CD14-positive monocyte (primary cell): ENCODE data around the gene ARL13B. TPM values are rescaled to one million over a fixed set of nuclear protein-coding genes. Genes with fewer than 3 reads are reported as not detected.

Experiments used
- DNase-seq, 3 donors: peaks; one replicate each; pipeline ENCODE4 v3.0.0-alpha.2; 2011 to 2022
- H2AFZ ChIP-seq: 2 replicates; pipeline ENCODE4 v1.6.0; 2012; ENCODE audit warnings: mild to moderate bottlenecking, low read depth, low read length, inconsistent platforms; ENCODE audit not compliant: insufficient read depth, poor library complexity, severe bottlenecking
- H3K27ac ChIP-seq, 2 donors: 1 replicate in 1 of 2; 2 replicates in 1 of 2; pipeline ENCODE4 v1.5.1; 2012 to 2013; ENCODE audit warnings: low read length in 2 of 2, control low read depth in 1 of 2, inconsistent platforms in 1 of 2, low read depth in 1 of 2, mild to moderate bottlenecking in 1 of 2
- H3K27me3 ChIP-seq, 2 donors: one replicate each; pipeline versions ENCODE4 v1.6.0 to v1.6.1; 2011 to 2013; ENCODE audit warnings: low read length in 2 of 2; ENCODE audit not compliant: control insufficient read depth in 2 of 2, insufficient read depth in 2 of 2
- H3K36me3 ChIP-seq, 2 donors: replicated peaks in 1 of 2; 1 replicate in 1 of 2; 2 replicates in 1 of 2; pipeline versions ENCODE4 v1.5.1 to v1.6.1; 2012 to 2013; ENCODE audit warnings: low read length in 2 of 2, control low read depth in 1 of 2, inconsistent platforms in 1 of 2, mild to moderate bottlenecking in 1 of 2; ENCODE audit not compliant: insufficient read depth in 2 of 2, control insufficient read depth in 1 of 2
- H3K4me1 ChIP-seq, 2 donors: 1 replicate in 1 of 2; 2 replicates in 1 of 2; pipeline versions ENCODE4 v1.5.1 to v1.6.1; 2012 to 2013; ENCODE audit warnings: low read length in 2 of 2, control low read depth in 1 of 2, inconsistent platforms in 1 of 2, mild to moderate bottlenecking in 1 of 2, moderate library complexity in 1 of 2; ENCODE audit not compliant: insufficient read depth in 2 of 2, control insufficient read depth in 1 of 2
- H3K4me2 ChIP-seq: replicated peaks from 2 replicates; pipeline ENCODE3; 2012; ENCODE audit warnings: low read length, moderate library complexity, mild to moderate bottlenecking; ENCODE audit not compliant: poor library complexity, severe bottlenecking; ENCODE audit errors: extremely low read depth
- H3K4me3 ChIP-seq, 3 experiments: fragments of 200-600 bp in 1 of 3; sonication (generic) in 1 of 3; replicated peaks in 1 of 3; 1 replicate in 2 of 3; 2 replicates in 1 of 3; pipeline ENCODE4 v1.5.1; 2011 to 2013; ENCODE audit warnings: low read length in 3 of 3, mild to moderate bottlenecking in 3 of 3, control low read depth in 2 of 3, low read depth in 2 of 3, inconsistent platforms in 1 of 3, moderate library complexity in 1 of 3
- H3K79me2 ChIP-seq: 2 replicates; pipeline ENCODE4 v1.6.0; 2012; ENCODE audit warnings: mild to moderate bottlenecking, control low read depth, inconsistent platforms, low read length, moderate library complexity; ENCODE audit not compliant: insufficient read depth
- H3K9ac ChIP-seq: 2 replicates; pipeline ENCODE4 v1.6.0; 2017; ENCODE audit warnings: low read length, mild to moderate bottlenecking; ENCODE audit not compliant: insufficient read depth, poor library complexity, severe bottlenecking
- H3K9me3 ChIP-seq, 2 donors: replicated peaks in 1 of 2; 1 replicate in 1 of 2; 2 replicates in 1 of 2; pipeline versions ENCODE4 v1.5.1 to v1.6.1; 2012 to 2013; ENCODE audit warnings: low read length in 2 of 2, control low read depth in 1 of 2; ENCODE audit not compliant: control insufficient read depth in 1 of 2, insufficient read depth in 1 of 2
- H4K20me1 ChIP-seq: 2 replicates; pipeline ENCODE4 v1.6.0; 2012; ENCODE audit warnings: mild to moderate bottlenecking, low read length, control low read depth, moderate library complexity; ENCODE audit not compliant: insufficient read depth
- H3K27ac Mint-ChIP-seq, 7 donors: one replicate each; pipeline ENCODE4 v1.8.0; 2020; ENCODE audit warnings: mild to moderate bottlenecking in 7 of 7, mixed read lengths in 7 of 7, moderate library complexity in 6 of 7, inconsistent platforms in 2 of 7
- H3K27me3 Mint-ChIP-seq, 3 donors: one replicate each; pipeline ENCODE4 v1.8.0; 2021 to 2022; ENCODE audit warnings: low read depth in 3 of 3, mild to moderate bottlenecking in 3 of 3, mixed read lengths in 3 of 3, moderate library complexity in 3 of 3, inconsistent platforms in 1 of 3
- H3K36me3 Mint-ChIP-seq, 2 donors: one replicate each; pipeline ENCODE4 v1.8.0; 2020; ENCODE audit warnings: mixed read lengths in 2 of 2, inconsistent platforms in 1 of 2, mild to moderate bottlenecking in 1 of 2
- H3K4me1 Mint-ChIP-seq: one replicate; pipeline ENCODE4 v1.8.0; 2020; ENCODE audit warnings: mild to moderate bottlenecking, mixed read lengths
- H3K4me3 Mint-ChIP-seq, 2 donors: one replicate each; pipeline ENCODE4 v1.8.0; 2020; ENCODE audit warnings: mild to moderate bottlenecking in 2 of 2, mixed read lengths in 2 of 2, moderate library complexity in 1 of 2
- H3K9me3 Mint-ChIP-seq, 7 donors: one replicate each; pipeline ENCODE4 v1.8.0; 2020 to 2022; ENCODE audit warnings: mixed read lengths in 7 of 7, mild to moderate bottlenecking in 6 of 7, moderate library complexity in 6 of 7, inconsistent platforms in 2 of 7
- WGBS: methylation state at CpG from one replicate; pipeline ENCODE4 v1.1.5; 2013; ENCODE audit warnings: missing lambda C conversion rate; ENCODE audit not compliant: insufficient coverage; 5-methylcytosine and 5-hydroxymethylcytosine counted together
- intact Hi-C, 2 donors: fragments of 100-400 bp; cut with micrococcal nuclease; formaldehyde crosslinking; loops; one replicate each; pipeline versions ENCODE4 v1.15.0 to v1.15.1; 2023
- polyA plus RNA-seq, 3 donors: library from polyadenylated mRNA; depleted of rRNA in 1 of 3; unstranded in 2 of 3; stranded (reverse) in 1 of 3; fragments of 300-500 nt in 2 of 3; fragments of >200 nt in 1 of 3; fragmentation: Illumina TruSeq in 2 of 3; gene quantifications; 1 replicate in 2 of 3; 2 replicates in 1 of 3; pipeline ENCODE4 v1.2.3, GENCODE V29; 2012 to 2021
- TF ChIP-seq, protein P1 (sequence below): fragments of 200-600 bp; IDR thresholded peaks from one replicate; pipeline ENCODE4 v1.8.0; 2022; ENCODE audit warnings: antibody characterized with exemption, mild to moderate bottlenecking

ARL13B gene
- polyA plus RNA-seq, 3 donors = 0.97 to 3.8 (median 3.0) TPM

DNA sequence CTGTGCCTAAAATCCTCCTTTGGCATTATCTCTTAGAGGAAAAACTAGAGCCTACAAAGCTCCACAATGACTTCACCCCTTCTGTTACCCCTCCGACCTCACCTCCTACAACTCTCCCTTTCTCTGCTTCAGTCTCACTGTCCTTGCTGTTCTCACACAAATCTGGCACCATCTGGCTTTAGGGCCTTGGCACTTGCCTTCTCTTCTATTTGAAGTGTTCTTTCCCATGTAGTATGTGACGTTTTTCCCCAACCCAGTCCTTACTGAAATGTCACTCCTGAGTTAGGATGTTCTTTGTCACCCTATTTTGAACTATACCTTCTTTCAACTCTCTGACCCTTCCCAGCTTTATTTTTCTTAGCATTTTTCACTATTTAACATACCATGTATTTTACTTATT, 39.7 kb downstream of the ARL13B start:
- 86% methylated on average over 1 of the region's 2 CpGs for WGBS
- no peak overlapping the region for H3K27ac Mint-ChIP-seq
- H3K27me3 Mint-ChIP-seq = no peaks in the 10 kb centered on the region
- no peaks in the 10 kb centered on the region for H3K4me1 ChIP-seq
- peaks cover 0 to 3% of the 10 kb centered on the region in 2 donors for H3K36me3 Mint-ChIP-seq
- H3K9ac ChIP-seq = no peak overlapping the region
- TF ChIP-seq, protein P1, sequence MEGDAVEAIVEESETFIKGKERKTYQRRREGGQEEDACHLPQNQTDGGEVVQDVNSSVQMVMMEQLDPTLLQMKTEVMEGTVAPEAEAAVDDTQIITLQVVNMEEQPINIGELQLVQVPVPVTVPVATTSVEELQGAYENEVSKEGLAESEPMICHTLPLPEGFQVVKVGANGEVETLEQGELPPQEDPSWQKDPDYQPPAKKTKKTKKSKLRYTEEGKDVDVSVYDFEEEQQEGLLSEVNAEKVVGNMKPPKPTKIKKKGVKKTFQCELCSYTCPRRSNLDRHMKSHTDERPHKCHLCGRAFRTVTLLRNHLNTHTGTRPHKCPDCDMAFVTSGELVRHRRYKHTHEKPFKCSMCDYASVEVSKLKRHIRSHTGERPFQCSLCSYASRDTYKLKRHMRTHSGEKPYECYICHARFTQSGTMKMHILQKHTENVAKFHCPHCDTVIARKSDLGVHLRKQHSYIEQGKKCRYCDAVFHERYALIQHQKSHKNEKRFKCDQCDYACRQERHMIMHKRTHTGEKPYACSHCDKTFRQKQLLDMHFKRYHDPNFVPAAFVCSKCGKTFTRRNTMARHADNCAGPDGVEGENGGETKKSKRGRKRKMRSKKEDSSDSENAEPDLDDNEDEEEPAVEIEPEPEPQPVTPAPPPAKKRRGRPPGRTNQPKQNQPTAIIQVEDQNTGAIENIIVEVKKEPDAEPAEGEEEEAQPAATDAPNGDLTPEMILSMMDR = no peak
- H3K9me3 Mint-ChIP-seq = peaks cover 0 to 1% (median 0%) of the 10 kb centered on the region in 7 donors
- intact Hi-C loops = no loop called here
- no peak overlapping the region for H3K27ac ChIP-seq
- H3K79me2 ChIP-seq = no peaks in the 10 kb centered on the region
- no peak overlapping the region for H3K4me3 ChIP-seq
- no peak overlapping the region for H3K4me2 ChIP-seq
- no peaks in the 10 kb centered on the region for H3K9me3 ChIP-seq
- no peak for DNase-seq
- no peaks in the 10 kb centered on the region for H4K20me1 ChIP-seq
- H3K27me3 ChIP-seq = no peaks in the 10 kb centered on the region
- H2AFZ ChIP-seq = no peak overlapping the region
- H3K4me1 Mint-ChIP-seq = no peaks in the 10 kb centered on the region
- H3K36me3 ChIP-seq = no peaks in the 10 kb centered on the region
- H3K4me3 Mint-ChIP-seq = no peak overlapping the region

GRCh38 chr3:94020293-94020692, 40.3 kb downstream of the ARL13B start:
- Mint-ChIP-seq H3K4me1 (no peaks in the 10 kb centered on the region), H3K9me3 (peaks cover 0 to 1% (median 0%) of the 10 kb centered on the region in 7 donors), H3K27ac (no peak overlapping the region), H3K36me3 (no peaks in the 10 kb centered on the region), H3K4me3 (no peak overlapping the region), H3K27me3 (no peaks in the 10 kb centered on the region)
- intact Hi-C loops = no loop called here
- H3K9me3 ChIP-seq = no peaks in the 10 kb centered on the region
- DNase-seq = no peak
- H3K79me2 ChIP-seq = no peaks in the 10 kb centered on the region
- no peaks in the 10 kb centered on the region for H3K4me1 ChIP-seq
- no peak overlapping the region for H3K4me3 ChIP-seq
- WGBS = no CpG with 5 or more reads among the region's 3 CpGs
- no peak overlapping the region for H3K9ac ChIP-seq
- H3K27me3 ChIP-seq = no peaks in the 10 kb centered on the region
- H3K27ac ChIP-seq = no peak overlapping the region
- H3K36me3 ChIP-seq = no peaks in the 10 kb centered on the region
- H4K20me1 ChIP-seq = no peaks in the 10 kb centered on the region
- TF ChIP-seq, protein P1 = no peak
- no peak overlapping the region for H2AFZ ChIP-seq
- no peak overlapping the region for H3K4me2 ChIP-seq
